GOT3 (cell line): Measurements from ENCODE around the gene ERN1.

Experiments
- DNase-seq: peaks from one replicate; lab custom pipeline; 2025; ENCODE audit warnings: mixed read lengths; lab: John Stamatoyannopoulos, UW

The ERN1 gene

GRCh38 chr17:64110379-64111152 is 19.4 kb downstream of the ERN1 start:
- no peak for DNase-seq

DNA sequence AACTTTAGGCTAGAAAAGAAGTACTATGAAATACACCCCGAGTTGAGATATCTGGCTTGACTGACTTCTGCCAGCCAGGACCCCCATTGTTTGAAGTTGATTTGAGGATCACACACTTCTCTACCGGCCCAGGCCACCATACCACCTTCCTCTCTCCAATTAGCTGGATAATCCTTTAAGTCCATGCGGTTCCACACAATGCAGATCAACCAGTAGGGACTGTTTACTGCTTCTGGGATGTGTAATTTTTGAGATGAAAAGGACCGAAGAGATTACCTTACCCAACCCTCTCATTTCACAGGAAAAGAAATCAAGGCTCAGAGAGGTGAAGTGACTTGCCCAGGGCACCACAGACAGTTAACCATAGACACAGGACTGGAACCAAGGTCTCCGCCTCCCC is 20.5 kb downstream of the ERN1 start:
- DNase-seq, result no peak

DNA sequence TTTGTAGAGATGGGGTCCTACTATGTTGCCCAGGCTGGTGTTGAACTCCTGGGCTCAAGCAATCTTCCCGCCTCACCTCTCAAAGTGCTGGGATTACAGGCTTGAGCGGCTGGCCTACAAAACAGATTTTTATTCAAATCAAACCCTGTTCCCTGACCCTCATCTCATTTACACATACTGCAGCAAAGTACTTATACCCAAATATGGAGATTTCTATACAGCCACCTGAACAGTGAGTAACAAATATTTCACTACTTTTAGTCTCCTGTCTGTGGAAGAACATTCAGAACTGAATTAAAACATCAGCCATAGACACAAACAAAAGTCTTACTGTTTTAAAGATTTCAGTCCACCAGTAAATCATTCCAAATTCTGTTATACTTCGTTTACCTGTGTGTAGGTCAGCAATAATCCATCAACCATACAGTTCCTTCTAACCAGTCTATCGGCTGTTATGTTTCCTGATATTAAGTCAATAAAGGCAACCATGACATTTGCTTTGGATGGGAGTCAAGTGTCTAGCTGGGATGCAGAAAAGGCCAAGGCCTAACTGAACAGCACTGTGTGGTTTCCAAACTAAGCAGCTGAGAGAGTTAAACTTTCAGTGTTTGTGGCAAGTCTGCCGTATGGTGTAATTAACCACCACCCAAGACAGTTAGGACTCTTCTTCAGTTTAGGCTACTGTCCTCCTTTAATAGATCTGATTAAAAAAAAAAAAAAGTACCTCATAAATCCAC is 22.3 kb downstream of the ERN1 start:
- DNase-seq, result no peak

DNA sequence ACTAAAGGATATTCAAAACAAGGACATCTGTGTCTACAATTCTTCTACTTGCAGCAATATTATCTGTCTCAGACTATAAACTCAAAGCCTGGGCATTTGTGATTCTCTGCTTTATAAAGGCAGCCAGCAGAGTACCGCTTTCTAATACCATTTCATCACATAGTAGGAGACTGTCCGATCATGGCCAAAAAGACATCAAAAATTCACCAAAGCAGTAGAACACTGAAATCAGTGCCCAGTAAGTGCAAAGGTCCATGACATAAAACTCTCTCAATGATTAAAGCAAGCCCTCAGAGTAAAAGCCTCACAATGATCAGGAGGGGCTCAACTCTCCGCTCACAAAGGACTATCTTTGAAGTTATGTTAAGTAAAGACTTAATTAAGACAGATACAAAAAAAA is 23.0 kb downstream of the ERN1 start:
- DNase-seq, result no peak

DNA sequence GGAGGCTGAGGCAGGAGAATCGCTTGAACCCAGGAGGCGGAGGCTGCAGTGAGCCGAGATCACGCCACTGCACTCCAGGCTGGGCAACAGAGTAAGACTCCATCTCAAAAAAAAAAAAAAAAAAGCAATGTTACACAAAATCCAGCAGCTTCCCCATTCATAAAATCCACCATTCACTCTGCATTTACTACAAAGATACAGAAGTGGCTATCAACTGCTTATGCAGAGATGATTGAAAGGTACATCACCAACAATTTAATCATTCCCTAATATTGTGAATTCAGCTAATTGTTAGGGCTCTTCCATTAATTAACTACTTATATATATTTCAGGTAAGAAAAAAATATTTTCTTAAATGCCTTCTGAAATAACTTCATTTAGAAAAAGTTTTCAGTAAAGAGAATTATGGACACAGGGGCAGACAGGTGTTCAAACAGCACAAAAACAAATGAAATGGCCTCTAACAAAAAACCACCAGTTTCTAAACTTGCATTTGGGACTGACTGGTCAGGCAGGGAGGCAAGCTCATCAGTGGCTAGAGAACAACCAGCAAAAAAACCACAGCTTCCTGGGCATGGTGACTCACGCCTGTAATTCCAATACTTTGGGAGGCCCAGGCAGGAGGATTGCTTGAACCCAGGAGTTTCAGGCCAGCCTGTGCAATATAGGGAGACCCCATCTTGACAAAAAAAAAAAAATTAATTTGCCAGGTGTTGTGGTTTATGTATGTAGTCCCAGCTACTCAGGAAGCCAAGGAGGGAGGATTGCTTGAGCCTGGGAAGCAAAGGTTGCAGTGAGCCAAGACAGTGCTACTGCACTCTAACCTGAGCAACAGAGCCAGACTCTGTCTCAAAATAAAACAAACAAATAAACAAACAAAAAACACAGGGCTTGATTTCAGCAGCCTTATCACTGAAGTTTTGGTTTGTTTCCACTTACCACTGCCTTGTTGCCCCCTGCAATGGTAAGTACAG is 26.3 kb downstream of the ERN1 start:
- no peak for DNase-seq

DNA sequence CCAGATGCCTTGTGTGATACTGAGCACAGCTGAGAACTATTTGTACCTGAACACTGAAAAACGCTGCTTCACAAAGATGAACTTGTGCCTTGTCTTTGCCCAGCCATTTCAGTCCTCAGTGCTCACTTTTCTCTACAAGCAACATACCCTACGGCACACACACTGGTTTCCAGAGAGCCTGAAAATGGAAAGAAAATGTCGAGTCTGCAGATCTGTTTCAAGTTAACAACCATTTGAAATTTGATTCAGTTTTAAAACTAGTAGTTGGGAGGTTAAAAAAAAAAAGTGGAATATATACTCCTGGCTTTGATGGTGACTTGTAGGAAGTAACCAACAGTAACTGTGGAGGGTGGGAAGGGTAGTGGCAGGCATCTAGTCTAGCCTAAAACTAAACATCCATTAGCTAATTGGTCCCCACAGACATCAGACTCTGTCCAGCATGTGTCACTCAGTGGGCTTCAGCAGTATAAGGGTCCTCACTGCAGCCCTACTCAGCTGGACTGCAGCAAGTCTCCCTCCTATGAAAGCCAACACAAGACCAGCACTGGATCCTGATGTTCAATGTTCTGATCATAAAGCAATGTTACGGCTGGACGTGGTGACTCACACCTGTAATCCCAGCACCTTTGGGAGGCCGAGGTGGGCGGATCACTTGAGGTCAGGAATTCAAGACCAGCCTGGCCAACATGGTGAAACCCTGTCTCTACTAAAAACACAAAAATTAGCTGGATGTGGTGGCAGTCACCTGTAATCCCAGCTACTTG is 27.1 kb downstream of the ERN1 start:
- no peak for DNase-seq

DNA sequence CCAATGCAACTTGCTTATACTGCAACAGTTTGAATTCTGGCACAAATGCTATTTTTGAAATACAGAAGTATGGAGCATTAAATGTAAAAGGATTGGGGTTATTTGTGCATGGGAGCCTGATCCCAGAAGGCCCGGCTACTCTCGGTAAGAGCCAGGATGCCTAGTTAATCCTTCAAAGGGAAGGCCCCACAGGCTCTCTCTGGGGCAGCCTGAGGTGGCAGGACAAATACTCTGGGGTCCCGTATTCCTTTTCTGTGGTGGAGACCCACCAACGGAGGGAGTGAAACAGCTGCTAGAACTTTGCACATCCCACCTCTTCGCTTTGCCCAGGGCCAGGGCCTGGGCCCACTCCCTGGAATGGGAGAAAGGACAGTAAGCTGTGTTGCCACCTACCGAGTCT is 30.4 kb downstream of the ERN1 start:
- no peak for DNase-seq

DNA sequence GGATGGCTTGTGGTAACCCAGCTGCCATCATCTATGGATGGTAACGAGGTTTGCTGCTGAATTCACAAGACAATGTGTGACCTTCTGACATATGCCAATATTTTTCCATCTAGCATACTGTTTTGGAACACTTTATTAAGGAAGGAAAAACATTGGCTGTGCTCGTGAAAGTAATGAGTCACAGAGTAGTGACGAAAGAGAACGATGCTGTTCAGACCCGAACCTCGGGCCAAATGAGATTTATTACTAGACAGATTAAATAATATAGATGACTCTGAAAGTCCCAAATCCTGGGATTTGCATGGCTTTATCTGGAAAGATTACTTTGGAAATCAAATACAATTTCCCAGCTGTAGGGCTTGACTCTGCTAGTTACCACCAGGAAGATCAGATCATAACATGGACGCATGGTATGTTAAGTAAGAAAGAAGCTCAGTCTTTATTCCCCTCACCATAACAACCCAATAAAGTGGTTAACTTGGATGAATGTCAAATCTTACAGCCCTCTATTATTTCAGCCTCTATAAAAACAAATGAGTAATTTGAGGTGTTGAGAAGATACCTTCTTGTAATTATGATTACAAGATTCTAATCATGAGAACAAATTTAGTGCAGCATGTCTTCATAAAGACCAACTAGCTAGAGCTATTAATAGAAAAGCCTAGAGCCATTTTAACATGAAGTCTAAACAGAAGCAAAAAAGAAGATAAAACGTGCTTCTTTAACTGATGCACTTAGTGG is 32.6 kb downstream of the ERN1 start:
- DNase-seq, result no peak

DNA sequence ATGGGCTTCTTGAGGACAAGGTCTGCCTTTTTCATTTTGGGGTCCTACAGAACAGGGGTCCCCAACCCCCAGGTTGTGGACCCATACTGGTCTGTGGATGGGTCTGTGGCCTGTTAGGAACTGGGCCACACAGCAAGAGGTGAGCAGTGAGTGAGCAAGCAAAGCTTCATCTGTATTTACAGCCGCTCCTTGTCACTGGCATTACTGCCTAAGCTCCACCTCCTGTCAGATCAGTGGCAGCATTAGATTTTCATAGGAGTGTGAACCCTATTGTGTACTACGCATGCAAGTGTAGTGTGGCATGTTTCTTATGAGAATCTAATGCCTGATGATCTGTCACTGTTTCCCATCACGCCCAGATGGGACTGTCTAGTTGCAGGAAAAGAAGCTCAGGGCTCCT is 33.9 kb downstream of the ERN1 start:
- no peak for DNase-seq

DNA sequence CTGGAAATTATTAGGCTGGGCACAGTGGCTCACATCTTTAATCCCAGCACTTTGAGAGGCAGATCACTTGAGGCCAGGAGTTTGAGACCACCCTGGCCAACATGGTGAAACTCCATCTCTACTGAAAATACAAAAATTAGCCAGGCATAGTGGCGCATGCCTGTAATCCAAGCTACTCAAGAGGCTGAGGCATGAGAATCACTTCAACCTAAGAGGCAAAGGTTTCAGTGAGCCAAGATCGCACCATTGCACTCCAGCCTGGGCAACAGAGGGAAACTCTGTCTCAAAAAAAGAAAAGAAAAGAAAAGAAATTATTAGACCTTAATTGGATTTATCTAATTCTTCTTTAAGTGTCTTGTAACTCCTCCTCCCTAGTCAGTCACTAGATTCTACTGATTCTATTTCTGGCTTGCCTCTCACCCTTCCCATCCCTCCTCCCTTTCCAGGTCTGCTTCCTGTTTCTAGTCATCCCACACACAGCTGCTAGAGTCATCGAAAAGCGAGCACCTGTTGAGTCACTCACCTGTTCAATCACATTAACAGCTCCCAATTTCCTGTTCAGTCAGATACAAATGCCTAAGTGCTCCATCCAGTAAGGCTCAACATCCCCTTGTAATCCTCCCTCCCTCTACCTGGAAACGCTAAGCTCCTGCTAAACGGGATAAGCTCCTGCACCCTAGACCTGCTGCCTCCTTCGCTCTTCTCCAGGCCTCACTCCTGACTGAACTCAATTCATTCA is 34.6 kb downstream of the ERN1 start:
- no peak for DNase-seq

DNA sequence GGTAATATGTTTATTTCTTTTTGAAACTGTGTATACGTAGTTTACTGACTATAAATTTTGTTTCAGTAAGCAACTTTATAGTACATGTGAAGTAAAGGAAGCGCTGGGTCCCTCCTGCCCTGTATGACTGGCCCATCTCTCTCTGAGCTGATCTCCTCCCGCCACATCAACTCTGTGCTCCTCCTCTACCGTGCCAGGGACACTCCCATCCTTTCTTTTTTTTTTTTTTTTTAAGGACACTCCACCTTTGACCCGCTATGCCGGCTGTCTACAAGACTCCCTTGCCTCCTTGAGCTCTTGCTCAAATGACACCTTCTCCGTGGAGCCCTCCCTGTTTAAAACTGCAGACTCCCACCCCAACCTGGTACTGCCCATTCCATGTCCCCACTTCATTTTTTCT is 35.5 kb downstream of the ERN1 start:
- DNase-seq, result no peak

- DNase-seq, result no peak
Observed at GRCh38 chr17:64092952-64093451, 36.9 kb downstream of the ERN1 start.

DNA sequence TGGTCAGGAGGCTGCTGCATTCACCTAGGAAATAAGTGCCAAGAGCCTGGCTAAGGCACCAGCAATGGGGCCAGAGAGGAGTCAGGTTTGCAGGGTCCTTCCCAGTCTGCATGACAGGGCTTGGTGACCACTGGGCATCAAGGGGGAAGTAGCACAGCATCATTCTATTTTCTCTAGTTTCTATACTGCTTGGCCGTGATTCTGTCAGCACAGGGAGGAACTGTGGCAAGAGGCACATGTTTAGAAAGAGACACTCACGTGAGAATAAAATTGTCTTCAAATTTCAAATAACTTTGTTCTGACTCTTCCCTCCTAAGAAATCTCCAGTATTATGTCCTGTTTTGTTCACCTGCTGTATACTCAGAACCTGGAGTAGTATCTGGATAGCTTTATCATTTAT is 37.8 kb downstream of the ERN1 start:
- DNase-seq, result no peak

GRCh38 chr17:64091571-64091970 is 38.4 kb downstream of the ERN1 start:
- no peak for DNase-seq

- no peak for DNase-seq
Observed at GRCh38 chr17:64091116-64091515, 38.8 kb downstream of the ERN1 start.

DNA sequence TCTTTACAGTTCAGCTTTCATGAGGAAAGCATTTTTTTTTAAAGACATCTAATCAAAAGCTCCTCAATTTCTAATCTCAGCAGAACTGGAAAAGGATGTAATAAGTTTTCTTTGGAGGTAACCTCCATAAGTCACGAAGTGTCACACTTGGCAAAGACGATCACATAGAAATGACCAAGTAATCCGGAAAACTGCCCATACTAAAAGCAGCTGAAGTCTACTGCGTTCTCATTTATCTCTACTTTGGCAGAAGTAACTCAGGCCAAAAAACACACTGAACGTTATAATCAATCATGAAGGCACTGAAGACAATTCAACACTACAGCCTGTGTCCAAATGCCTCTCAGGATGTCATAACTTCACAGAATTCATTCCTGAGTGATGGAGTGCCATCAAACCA is 39.8 kb downstream of the ERN1 start:
- no peak for DNase-seq

GRCh38 chr17:64087252-64088005 is 42.5 kb downstream of the ERN1 start:
- no peak for DNase-seq

DNA sequence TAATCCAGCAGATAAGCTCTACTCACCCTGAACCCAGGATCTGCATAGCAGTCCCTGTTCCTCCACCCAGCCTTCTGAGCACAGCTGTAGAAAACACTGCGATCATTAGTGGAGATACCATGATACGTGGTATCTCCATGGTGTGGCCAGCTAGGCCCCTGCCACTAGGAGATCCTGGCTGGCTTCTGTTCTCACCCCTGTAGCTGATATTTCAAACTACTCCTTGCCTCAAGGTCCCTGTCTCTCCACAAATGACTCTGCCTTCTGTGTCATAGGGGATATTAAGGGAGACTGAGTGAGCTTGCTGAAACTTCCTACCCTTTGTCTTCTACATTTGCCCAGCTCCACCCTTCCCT is 44.3 kb downstream of the ERN1 start:
- DNase-seq, result no peak

- no peak for DNase-seq
Observed at GRCh38 chr17:64084940-64085649, 44.8 kb downstream of the ERN1 start.
